GM19099 (cell line): Measurements from ENCODE around the gene KATNA1.
A peak's percentile ranks its signal among the peaks of the same experiment; 100 is the strongest.

Experiments used
- POLR2A ChIP-seq: IDR thresholded peaks from 3 replicates; pipeline ENCODE4 v1.6.1; 2011; ENCODE audit warnings: low read depth; ENCODE audit not compliant: insufficient read length; ENCODE audit errors: extremely low read depth

The KATNA1 gene

DNA sequence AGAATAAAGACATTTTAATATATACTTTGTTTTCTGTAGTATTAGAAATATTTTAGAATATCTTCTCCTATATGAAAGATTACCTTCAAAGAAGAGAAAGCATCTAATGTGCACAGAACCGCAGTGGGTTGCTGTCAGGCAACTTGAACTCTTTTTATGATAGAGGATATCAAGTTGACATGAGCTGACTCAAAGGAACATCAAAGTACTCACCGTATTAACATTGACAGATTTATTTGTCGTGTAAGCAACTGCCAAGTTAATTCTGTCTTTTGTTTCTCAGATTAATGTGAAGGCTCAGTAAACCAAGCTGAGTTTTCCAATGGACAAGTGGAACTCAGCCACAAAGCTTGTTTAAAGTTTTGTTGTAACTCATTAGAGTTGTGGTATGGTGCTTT, 84.6 kb downstream of the KATNA1 start:
- no peak for TF ChIP-seq POLR2A

DNA sequence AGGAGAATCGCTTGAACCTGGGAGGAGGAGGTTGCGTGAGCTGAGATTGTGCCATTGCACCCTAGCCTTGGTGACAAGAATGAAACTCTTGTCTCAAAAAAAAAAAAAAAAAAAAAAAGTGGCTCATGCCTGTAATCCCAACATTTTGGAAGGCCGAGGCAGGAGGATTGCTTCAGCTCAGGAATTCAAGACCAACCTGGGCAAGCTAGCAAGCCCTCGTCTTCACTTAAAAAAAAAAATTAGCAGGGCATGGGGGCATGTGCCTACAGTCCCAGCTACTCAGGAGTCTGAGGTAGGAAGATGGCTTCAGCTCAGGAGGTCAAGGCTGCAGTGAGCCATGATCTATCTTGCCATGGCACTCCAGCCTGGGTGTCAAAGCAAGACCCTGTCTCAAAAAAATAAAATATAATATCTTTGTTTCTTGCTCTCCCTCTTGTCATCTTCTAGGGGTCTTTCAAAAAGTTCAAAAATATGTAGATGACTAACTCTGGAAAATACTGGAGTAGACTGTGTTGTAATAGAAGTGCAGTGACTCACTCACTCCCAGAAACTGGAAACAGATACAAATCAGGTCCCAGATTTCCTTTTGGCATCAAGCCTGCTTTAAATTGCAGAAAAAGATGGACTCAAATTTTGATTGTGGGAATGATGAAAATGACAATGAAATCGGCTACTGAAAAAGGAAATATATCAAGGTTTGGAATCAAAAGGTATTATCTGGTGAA, 85.1 kb downstream of the KATNA1 start:
- TF ChIP-seq POLR2A = no peak

DNA sequence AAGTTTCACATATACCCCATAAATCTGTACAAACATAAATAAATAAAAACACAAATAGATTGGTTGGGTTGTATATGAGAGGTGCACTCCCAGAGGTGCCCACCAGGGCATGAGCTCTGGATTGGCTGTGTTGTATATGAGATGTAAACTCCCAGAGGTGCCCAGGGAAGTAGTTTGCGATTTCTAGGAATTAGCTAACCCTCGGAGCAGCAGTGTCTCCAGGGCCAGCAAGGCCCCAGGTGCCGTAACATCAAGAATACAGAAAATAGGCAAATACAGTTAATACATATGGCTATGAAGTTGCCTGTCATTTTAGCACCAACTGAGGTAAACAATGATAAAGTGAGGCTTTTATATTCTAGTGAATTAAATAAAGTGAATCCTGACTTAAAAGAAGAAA, 87.8 kb downstream of the KATNA1 start:
- TF ChIP-seq POLR2A = no peak

DNA sequence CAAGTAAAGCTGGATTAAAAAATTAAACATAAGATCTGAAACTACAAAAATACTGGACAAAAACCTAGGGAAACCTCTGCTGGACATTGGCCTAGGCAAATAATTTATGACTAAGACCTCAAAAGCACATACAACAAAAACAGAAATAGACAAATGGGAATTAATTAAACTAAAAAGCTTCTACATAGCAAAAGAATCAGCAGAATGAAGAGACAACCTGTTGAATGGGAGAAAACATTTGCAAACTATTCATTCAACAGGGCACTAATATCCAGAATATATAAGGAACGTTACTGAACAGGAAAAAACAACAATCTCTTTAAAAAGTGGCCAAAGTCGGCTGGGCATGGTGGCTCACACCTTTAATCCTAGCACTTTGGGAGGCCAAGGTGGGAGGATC, 89.1 kb downstream of the KATNA1 start:
- TF ChIP-seq POLR2A = no peak

DNA sequence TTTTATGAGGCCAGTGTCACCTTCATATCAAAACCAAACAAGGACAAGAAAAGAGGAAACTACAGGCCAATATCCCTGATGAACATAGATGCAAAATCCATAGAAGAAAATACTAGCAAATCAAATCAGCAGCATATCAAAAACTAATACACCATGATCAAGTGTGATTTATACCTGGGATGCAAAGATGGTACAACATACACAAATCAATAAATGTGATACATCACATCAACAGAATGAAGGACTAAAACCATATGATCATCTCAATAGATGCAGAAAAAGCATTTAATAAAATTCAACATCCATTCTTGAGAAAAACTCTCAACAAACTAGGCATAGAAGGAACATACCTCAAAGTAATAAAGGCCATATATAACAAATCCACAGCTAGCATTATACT, 90.5 kb downstream of the KATNA1 start:
- TF ChIP-seq POLR2A = no peak

DNA sequence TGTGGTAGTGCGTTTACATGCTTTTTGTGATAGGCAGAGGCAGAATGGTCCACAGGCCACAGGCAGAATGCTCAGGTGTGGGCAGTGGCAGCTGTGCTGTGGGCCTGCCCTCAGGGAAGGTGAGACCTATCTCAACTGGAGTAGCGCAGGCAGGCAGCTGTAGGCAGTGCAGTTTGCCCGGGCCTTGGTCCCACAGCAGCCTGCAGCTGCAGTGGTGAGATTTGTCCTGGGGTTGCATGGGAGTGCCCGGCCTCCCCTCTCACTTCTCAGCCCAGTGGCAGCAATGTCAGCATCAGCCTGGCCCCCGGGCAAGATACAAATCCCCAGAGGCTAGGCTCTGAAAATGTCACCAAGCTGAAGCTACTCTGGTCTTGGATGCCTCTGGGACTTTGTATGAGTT, 96.6 kb downstream of the KATNA1 start:
- TF ChIP-seq POLR2A = no peak

DNA sequence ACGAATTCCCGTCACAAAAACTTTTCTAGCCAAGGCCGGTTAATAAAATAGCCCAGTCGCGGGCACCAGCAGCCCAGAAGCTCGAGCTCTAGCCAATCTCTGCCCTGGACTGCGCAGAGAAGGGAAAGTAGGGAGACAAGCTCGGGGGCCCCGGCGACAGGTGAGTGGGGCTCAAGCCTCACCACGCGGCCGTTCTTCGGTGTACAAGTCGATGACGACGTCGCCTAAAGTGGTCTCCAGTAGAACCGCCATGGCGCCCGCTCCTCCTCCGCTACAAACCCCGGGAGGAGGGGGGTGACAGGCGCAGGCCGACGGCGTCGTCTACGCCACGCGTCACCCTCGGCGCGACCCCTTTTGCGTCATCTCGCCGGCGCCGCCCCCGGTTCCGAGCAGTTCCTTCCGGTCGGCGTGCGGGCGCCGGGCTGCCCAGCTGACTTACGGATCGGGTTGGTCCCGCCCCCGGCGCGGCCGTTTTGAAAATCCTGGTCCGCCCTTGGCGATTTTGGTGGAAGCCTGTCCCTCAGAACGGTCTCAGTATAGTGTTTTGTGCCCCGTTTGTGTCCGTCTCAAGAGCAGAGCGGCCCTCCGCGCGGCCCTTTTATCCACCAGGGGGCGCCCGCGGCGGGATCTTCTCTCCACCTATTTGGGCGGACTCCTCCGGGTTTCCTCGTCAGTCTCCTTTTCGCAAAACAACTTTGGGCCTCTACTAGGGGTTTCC, 102.6 kb downstream of the KATNA1 start, which contains the start of gene PPIL4:
TSS of gene PPIL4 (minus strand) at position 290 of the 718 bp plus-strand sequence. CDS start at position 252, 38 bp downstream.
- TF ChIP-seq POLR2A = peak; percentile 88

DNA sequence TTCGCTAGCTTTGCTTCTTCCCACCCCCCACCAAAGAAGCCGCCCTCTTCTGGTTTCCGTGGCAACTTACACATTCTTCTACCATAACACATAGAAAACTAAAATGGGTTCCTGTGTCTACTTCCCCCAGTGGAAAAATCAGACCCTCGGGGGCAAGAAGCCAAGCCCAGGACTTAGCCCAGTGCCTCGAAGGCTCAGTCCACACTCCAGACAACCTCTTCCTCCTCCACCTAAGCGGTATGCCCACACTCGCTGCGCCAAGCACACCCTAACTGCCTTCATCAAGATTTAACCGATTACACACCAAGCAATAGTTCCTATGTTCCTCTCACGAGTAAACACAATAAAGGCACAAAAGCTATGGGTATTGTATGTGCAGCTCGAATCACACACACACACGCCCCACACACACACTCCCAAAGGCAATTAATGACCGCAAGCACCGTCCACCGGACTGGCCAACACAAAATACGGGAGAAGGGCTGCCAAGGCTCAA, 103.2 kb downstream of the KATNA1 start:
- TF ChIP-seq POLR2A = no peak
